T47D (cell line): ENCODE results near the gene FAM184B.

Experiments used
- DNase-seq, 2 experiments: peaks; one replicate each; pipeline versions ENCODE4 v3.0.0 to v3.0.0-alpha.2; 2011 to 2012; ENCODE audit warnings: low read depth in 1 of 2, low spot score in 1 of 2
- JUND ChIP-seq: IDR thresholded peaks from 2 replicates; pipeline ENCODE4 v1.6.1; 2012; ENCODE audit warnings: low read depth
- in situ Hi-C: cut with HindIII; loops from 2 replicates; pipeline ENCODE4 v1.10.0; 2016; ENCODE audit warnings: low sequenced_read_pairs, low pct_unique_long_range_greater_than_20kb

The FAM184B gene

DNA sequence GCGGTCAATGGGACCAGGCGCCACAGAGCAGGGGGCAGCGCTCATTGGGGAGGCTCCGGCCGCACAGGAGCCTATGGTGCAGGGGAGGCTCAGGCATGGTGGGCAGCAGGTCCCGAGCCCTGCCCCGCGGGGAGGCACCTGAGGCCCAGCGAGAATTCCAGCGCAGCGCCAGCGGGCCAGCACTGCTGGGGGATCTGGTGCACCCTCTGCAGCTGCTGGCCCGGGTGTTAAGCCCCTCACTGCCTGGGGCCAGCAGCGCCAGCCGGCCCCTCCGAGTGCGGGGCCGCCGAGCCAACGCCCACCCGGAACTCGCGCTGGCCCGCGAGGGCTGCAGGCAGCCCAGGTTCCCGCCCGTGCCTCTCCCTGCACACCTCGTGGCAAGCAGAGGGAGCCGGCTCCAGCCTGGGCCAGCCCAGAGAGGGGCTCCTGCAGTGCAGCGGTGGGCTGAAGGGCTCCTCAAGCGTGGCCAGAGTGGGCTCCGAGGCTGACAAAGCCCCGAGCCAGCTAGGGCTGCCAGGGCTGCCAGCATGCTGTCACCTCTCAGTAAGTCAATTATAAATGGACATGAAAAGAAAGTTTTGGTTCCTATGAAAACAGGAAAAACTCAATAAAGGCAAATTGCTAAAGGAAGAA is 14.5 kb downstream of the FAM184B start:
- no peak for DNase-seq
- in situ Hi-C loops, result no loop called here
- no peak for TF ChIP-seq JUND

DNA sequence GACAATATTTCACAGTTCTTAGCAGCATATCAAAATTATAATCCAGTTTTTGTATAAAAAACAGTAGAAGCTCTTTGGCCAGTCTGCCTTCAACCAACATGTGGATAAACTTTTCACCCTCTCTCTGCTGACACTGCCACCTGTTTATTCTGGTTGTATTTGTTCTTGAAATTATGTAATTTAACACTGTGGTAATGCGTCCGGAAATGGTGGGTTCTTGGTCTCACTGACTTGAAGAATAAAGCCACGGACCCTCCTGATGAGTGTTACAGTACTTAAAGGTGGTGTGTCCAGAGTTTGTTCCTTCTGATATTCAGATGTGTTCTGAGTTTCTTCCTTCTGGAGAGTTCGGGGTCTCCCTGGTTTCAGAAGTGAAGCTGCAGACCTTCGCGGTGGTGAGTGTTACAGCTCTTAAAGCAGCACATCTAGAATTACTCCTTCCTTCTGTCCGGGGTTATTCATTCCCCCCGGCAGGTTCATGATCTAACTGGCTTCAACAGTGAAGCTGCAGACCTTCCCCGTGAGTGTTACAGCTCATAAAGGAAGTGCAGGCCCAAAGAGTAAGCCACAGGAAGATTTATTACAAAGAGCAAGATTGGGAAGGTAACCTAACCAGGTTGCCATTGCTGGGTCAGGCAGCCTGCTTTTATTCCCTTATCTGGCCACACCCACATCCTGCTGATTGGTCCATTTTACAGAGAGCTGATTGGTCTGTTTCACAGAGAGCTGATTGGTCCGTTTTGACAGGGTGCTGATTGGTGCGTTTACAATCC is 15.7 kb downstream of the FAM184B start:
- no peak for DNase-seq
- in situ Hi-C loops, result no loop called here
- no peak for TF ChIP-seq JUND

DNA sequence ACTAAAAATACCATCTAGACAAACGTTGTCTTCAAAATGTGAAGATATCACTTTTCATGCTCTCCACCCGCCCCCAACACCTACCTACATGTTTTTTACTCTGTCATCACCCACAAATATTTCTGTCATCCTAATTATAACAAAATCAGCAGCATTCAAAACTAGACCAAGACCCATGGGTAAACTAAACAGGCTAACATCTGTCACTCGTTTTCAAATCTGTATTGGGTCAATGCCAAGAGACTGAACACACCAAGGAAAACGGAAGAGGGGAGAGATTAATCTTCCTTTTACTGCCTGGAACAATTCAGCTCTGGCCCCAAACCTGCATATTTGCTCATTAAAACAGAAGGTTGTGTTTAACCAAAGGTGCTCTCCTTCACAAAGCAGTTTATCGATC is 17.5 kb downstream of the FAM184B start:
- no peak for DNase-seq
- in situ Hi-C loops, result no loop called here
- TF ChIP-seq JUND, result no peak

DNA sequence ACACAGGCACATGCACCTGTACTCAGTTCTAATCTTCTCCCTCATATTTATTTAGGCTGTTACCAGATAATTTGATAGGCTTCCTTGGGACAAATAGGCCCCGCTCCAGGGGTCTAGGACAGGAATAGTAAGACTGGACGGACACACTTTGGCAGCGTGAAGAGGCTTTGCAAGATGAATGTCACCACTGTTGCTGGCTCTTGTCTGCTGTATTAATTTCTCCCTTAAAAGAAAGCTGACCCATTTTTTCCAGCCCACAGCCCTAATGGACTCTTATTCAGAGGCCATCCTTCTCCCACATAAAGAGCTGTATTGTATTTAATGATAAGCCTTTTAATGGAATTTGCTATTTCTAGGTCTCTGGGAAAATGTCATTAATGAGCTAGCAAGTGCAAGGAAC is 18.0 kb downstream of the FAM184B start:
- no peak for TF ChIP-seq JUND
- no peak for DNase-seq
- in situ Hi-C loops, result no loop called here

DNA sequence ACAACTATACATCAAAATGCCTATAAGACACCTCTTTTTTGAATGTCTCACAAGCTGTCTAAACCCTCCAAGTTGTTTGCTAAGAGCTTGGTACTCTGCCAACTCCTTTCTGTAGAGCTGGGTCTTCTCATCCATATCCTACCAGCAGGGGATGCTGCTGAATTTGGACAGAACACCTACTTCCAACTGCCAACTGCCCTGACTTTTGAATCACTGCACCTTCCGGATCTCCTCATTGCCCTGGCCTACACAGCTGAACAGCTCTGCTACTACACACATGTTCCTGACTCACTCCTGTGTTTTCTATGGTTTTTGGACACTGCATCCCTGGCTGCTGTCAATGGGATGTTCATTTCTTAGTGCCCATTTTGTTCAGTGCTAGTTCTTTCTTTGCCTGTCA is 18.7 kb downstream of the FAM184B start:
- DNase-seq, result peak in 1 of 2 experiments; percentile 45

DNA sequence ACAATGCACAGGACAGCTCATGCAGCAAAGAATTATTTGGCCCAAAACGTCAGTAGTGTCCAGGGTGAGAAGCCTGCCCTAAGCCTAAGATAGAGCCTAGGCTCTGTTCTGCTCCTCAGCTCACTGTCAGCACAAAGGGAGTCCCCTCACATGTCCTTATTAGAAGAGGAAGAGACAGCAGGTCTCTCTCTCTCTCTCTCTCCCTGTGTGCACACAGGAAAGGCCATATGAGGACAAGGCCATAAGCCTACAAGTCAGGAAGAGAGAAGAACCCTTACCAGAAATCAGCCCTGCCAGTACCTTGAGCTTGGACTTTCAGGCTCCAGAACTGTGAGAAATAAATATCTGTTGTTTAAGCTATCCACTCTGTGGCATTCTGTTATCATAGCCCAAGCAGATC is 20.4 kb downstream of the FAM184B start:
- in situ Hi-C loops, result no loop called here
- TF ChIP-seq JUND, result no peak
- no peak for DNase-seq

More for the DNA sequence above, 18.7 kb downstream of the FAM184B start:
- in situ Hi-C loops, result no loop called here
- no peak for TF ChIP-seq JUND

DNA sequence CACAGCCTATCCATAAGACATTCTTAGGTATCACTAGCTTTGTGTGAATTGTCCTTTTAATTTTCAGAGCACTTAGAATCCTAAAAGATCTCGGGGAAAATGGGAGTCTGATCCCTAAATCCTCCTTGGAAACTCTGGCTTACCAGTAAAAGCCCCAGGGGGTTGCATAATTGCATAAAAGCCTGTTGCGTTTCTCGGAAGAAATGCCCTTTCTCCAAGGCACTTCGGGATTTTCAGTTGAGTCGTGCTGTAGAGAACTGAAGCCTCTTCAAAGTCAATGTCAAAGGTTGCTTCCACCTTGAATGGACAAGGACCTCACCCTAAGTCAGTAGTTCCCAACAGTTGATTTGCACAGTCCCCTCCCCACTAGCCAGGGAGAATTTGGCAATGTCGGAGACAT is 20.8 kb downstream of the FAM184B start:
- TF ChIP-seq JUND, result no peak
- in situ Hi-C loops, result no loop called here
- no peak for DNase-seq

DNA sequence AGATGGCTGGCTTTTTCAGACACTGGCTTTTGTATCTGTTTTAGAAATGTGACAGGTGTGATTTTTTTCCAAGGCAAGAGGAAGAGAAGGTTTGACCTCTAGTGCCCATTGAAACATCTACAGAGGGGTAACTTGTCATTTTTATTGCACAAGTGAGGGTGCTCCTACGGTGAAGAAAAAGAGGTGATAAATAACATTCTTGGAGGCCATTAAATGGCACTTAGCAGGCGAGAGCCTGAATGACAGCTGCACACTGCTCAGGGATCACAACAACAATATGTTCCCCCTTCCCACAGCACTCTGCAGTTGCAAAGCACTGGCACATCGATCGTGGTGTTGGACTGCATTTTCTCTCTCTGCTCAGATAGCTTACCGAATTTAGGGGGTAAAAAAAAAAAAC is 22.9 kb downstream of the FAM184B start:
- in situ Hi-C loops, result no loop called here
- no peak for DNase-seq
- no peak for TF ChIP-seq JUND

DNA sequence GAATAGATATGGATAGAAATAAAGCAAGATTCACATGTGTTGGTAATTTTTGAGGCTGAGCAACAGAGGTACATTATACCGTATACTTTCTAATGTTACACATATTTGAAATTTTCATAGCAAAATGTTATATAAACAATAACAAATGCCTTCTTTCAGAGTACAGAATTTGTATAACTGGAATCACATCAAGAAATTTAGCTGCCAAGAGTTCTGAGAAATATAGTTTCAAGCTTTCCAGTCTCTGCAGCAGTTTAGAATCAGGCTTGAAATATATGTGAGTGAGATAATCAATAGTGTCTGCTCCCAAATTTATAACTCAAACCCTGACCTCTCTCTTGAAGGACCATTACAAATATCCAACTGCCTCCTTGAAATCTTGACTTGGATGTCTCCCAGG is 23.8 kb downstream of the FAM184B start:
- TF ChIP-seq JUND, result no peak
- in situ Hi-C loops, result no loop called here
- no peak for DNase-seq

DNA sequence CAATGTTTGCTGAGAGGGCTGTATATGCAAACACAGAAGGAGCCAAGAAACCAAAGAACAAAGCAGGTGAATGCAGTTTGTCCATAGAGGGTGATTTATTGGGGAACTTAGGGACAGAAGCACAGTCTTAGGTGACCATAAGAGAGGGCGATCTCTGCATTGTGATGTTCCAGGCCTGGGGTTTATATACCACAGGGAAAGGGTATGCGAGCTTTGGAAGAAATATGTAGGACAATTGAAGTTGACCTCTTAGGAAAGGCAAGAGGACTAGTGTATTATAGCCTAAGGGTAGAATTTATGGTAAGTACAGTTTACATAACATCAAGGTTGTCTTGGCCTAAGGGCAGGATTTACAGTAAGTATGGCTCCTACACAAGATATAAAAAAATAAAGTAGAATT is 27.8 kb downstream of the FAM184B start:
- DNase-seq, result peak in 1 of 2 experiments; percentile 86
- in situ Hi-C loops, result no loop called here

DNA sequence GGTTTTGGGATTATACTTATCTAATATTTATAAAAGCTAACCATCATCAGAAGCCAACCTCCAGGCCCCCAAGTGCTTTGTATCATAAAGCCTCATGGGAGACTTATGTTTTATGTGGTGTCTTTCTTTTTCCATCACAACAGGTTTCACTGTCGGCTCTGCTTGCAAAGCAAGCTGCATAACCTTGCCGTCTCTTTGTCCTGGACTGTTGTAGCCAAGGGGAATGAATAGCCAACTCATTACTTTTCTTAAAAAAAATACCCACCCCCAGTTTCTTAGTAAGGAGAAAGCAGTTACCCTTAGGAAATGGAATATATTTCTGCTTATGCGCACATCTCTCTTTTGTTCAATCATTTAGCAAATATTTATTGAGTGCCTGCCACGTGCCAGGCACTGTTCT is 40.7 kb downstream of the FAM184B start:
- in situ Hi-C loops, result no loop called here
- peak in 1 of 2 experiments; percentile 29 for DNase-seq
- no peak for TF ChIP-seq JUND

More for the DNA sequence above, 27.8 kb downstream of the FAM184B start:
- no peak for TF ChIP-seq JUND

DNA sequence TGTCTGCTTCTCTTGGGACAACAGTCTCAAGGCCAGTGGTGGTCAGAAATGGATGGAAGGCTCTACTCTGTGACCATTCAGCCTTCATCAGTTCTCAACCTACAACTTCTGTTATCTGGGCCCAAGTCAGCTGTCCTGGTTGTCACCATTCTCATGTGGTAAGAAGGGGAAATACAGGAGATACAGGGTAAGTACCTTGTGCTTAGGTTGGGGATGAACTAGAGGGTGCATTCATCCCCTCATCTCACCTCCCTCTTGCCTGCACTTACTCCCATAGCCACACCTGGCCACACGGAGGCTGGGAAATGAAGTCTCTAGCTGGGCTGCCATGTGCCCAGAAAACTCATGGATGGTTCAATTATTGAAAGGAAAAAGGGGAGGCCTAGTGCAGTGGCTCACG is 44.9 kb downstream of the FAM184B start:
- no peak for DNase-seq
- no peak for TF ChIP-seq JUND
- in situ Hi-C loops, result no loop called here

DNA sequence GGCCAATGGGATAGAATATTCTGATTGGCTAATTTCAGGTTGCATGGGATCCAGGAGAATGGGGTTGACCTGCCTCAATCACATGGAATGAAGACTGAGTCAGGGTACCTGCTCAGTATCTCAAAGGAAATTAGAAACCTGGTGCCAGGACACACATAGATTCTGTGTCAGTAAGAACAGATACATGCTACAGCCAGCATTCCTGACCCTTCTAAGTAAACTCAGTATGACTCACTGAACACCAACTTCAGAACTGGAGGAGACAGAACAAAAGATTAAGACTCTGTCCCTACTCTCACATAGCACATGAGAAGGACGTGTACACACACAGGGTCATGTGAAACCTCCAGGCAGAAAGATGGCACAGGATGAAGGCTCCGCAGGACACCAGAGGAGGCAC is 54.5 kb downstream of the FAM184B start:
- no peak for TF ChIP-seq JUND
- in situ Hi-C loops, result no loop called here
- DNase-seq, result peak in 1 of 2 experiments; percentile 19
